ENCODE results near the gene FAM8A1.
A peak's percentile ranks its signal among the peaks of the same experiment; 100 is the strongest.

Gene FAM8A1

GRCh38 chr6:17612048-17612447 lies 11.9 kb downstream of the FAM8A1 start:
- TF ChIP-seq EZH2phosphoT487 (IDR thresholded peaks at IDR 0.05; ENCODE audit: low read length) = no peak
- TF ChIP-seq EZH2 (optimal IDR thresholded peaks at IDR 0.05; ENCODE audit: low read depth, low read length) = no peak
- TF ChIP-seq CTCF (IDR thresholded peaks at IDR 0.05; ENCODE audit: low read length) = no peak
- H4K20me1 ChIP-seq (ENCODE audit: insufficient read depth, low read length) = no peaks in the 10 kb centered on the region
- H3K27me3 ChIP-seq (replicated peaks; ENCODE audit: insufficient read depth, low read length) = no peaks in the 10 kb centered on the region
- no peak overlapping the region for H3K9ac ChIP-seq (ENCODE audit: low read length)
- H2AFZ ChIP-seq (ENCODE audit: low read length) = no peak overlapping the region
- no peaks in the 10 kb centered on the region for H3K4me1 ChIP-seq (ENCODE audit: low read length)
- no peaks in the 10 kb centered on the region for H3F3A ChIP-seq (ENCODE audit: insufficient read depth, low read length)
- H3K79me2 ChIP-seq (ENCODE audit: low read length) = no peaks in the 10 kb centered on the region
- no peak for DNase-seq
- no peak overlapping the region for H3K4me2 ChIP-seq (ENCODE audit: low read depth, low read length)
- H3K27ac ChIP-seq (ENCODE audit: low read length) = no peak overlapping the region
- peaks cover 3% of the 10 kb centered on the region; the same call in 1 of the 2 replicates for H3K36me3 ChIP-seq (replicated peaks; ENCODE audit: insufficient read depth, low read length)
- no peak overlapping the region for H3K4me3 ChIP-seq (ENCODE audit: low read length)
- no peaks in the 10 kb centered on the region for H3K9me2 ChIP-seq (replicated peaks; ENCODE audit: insufficient read depth, low read length)
- no peaks in the 10 kb centered on the region for H3K9me3 ChIP-seq (replicated peaks; ENCODE audit: insufficient read depth, low read length)

GRCh38 chr6:17615794-17616193 lies 15.7 kb downstream of the FAM8A1 start:
- Histone ChIP-seq H3K27me3 (replicated peaks; ENCODE audit: insufficient read depth, low read length) (no peaks in the 10 kb centered on the region), H3K9ac (ENCODE audit: low read length) (no peak overlapping the region), H3K36me3 (replicated peaks; ENCODE audit: insufficient read depth, low read length) (peaks cover 3% of the 10 kb centered on the region; the same call in 1 of the 2 replicates), H3K4me1 (ENCODE audit: low read length) (peaks cover 7% of the 10 kb centered on the region), H3K4me3 (ENCODE audit: low read length) (no peak overlapping the region), H3K9me2 (replicated peaks; ENCODE audit: insufficient read depth, low read length) (no peaks in the 10 kb centered on the region), H3K27ac (ENCODE audit: low read length) (no peak overlapping the region), H4K20me1 (ENCODE audit: insufficient read depth, low read length) (no peaks in the 10 kb centered on the region), H3F3A (ENCODE audit: insufficient read depth, low read length) (no peaks in the 10 kb centered on the region), H2AFZ (ENCODE audit: low read length) (no peak overlapping the region), H3K9me3 (replicated peaks; ENCODE audit: insufficient read depth, low read length) (no peaks in the 10 kb centered on the region), H3K4me2 (ENCODE audit: low read depth, low read length) (no peak overlapping the region), H3K79me2 (ENCODE audit: low read length) (peaks cover 29% of the 10 kb centered on the region)
- TF ChIP-seq EZH2 (optimal IDR thresholded peaks at IDR 0.05; ENCODE audit: low read depth, low read length) = no peak
- TF ChIP-seq EZH2phosphoT487 (IDR thresholded peaks at IDR 0.05; ENCODE audit: low read length) = no peak
- no peak for TF ChIP-seq CTCF (IDR thresholded peaks at IDR 0.05; ENCODE audit: low read length)
- DNase-seq = no peak

- peaks cover 69% of the 10 kb centered on the region for H3K79me2 ChIP-seq (ENCODE audit: low read length)
Measured at GRCh38 chr6:17621003-17621402, 20.9 kb downstream of the FAM8A1 start.

More at GRCh38 chr6:17621003-17621402, 20.9 kb downstream of the FAM8A1 start:
- Histone ChIP-seq H2AFZ (ENCODE audit: low read length) (no peak overlapping the region), H3K9ac (ENCODE audit: low read length) (no peak overlapping the region), H3K4me1 (ENCODE audit: low read length) (peaks cover 24% of the 10 kb centered on the region), H4K20me1 (ENCODE audit: insufficient read depth, low read length) (no peaks in the 10 kb centered on the region), H3K27me3 (replicated peaks; ENCODE audit: insufficient read depth, low read length) (no peaks in the 10 kb centered on the region), H3K27ac (ENCODE audit: low read length) (peak overlapping the region; percentile 16; the same call in 1 of the 2 replicates), H3F3A (ENCODE audit: insufficient read depth, low read length) (no peaks in the 10 kb centered on the region), H3K9me3 (replicated peaks; ENCODE audit: insufficient read depth, low read length) (no peaks in the 10 kb centered on the region), H3K4me3 (ENCODE audit: low read length) (no peak overlapping the region), H3K4me2 (ENCODE audit: low read depth, low read length) (no peak overlapping the region), H3K9me2 (replicated peaks; ENCODE audit: insufficient read depth, low read length) (no peaks in the 10 kb centered on the region), H3K36me3 (replicated peaks; ENCODE audit: insufficient read depth, low read length) (peaks cover 19% of the 10 kb centered on the region)
- no peak for TF ChIP-seq EZH2 (optimal IDR thresholded peaks at IDR 0.05; ENCODE audit: low read depth, low read length)
- TF ChIP-seq CTCF (IDR thresholded peaks at IDR 0.05; ENCODE audit: low read length) = no peak
- TF ChIP-seq EZH2phosphoT487 (IDR thresholded peaks at IDR 0.05; ENCODE audit: low read length) = no peak
- DNase-seq = peak; percentile 37
